Effector memory CD4-positive, alpha-beta T cell (primary cell): ENCODE measurements around the gene RBKS.

ENCODE experiments used
- DNase-seq, 3 donors: peaks; one replicate each; pipeline ENCODE4 v3.0.0-alpha.2; 2020
- H3K27ac ChIP-seq: 2 replicates; pipeline ENCODE4 v1.7.0; 2013; ENCODE audit warnings: mild to moderate bottlenecking, low read length, moderate library complexity; ENCODE audit not compliant: insufficient read depth, poor library complexity, severe bottlenecking
- H3K27me3 ChIP-seq: replicated peaks from 2 replicates; pipeline ENCODE4 v1.7.0; 2013; ENCODE audit warnings: mild to moderate bottlenecking, low read length; ENCODE audit not compliant: insufficient read depth, control insufficient read depth, poor library complexity, severe bottlenecking
- H3K36me3 ChIP-seq: 2 replicates; pipeline ENCODE4 v1.7.0; 2013; ENCODE audit warnings: mild to moderate bottlenecking, low read length, moderate library complexity; ENCODE audit not compliant: control insufficient read depth, insufficient read depth
- H3K4me1 ChIP-seq: 2 replicates; pipeline ENCODE4 v1.7.0; 2013; ENCODE audit warnings: low read length, mild to moderate bottlenecking; ENCODE audit not compliant: control insufficient read depth, insufficient read depth, poor library complexity, severe bottlenecking
- H3K4me3 ChIP-seq: 2 replicates; pipeline ENCODE4 v1.7.0; 2013; ENCODE audit warnings: low read length, low read depth, mild to moderate bottlenecking; ENCODE audit not compliant: insufficient read depth, poor library complexity, severe bottlenecking
- H3K9me3 ChIP-seq: 2 replicates; pipeline ENCODE4 v1.7.0; 2013; ENCODE audit warnings: mild to moderate bottlenecking, low read length, moderate library complexity; ENCODE audit not compliant: control insufficient read depth

RBKS gene

GRCh38 chr2:27824401-27824800 is 65.8 kb downstream of the RBKS start:
- no peaks in the 10 kb centered on the region for H3K4me1 ChIP-seq
- no peaks in the 10 kb centered on the region for H3K9me3 ChIP-seq
- H3K36me3 ChIP-seq, result peaks cover 5% of the 10 kb centered on the region
- H3K27me3 ChIP-seq, result no peaks in the 10 kb centered on the region
- DNase-seq, result no peak
- H3K4me3 ChIP-seq, result no peak overlapping the region
- H3K27ac ChIP-seq, result no peak overlapping the region

GRCh38 chr2:27823569-27823968 is 66.6 kb downstream of the RBKS start:
- no peak overlapping the region for H3K27ac ChIP-seq
- no peaks in the 10 kb centered on the region for H3K4me1 ChIP-seq
- no peaks in the 10 kb centered on the region for H3K27me3 ChIP-seq
- H3K4me3 ChIP-seq, result no peak overlapping the region
- no peak for DNase-seq
- H3K36me3 ChIP-seq, result peaks cover 5% of the 10 kb centered on the region
- no peaks in the 10 kb centered on the region for H3K9me3 ChIP-seq

- Histone ChIP-seq H3K9me3 (no peaks in the 10 kb centered on the region), H3K4me3 (no peak overlapping the region), H3K4me1 (no peaks in the 10 kb centered on the region), H3K27ac (no peak overlapping the region), H3K36me3 (peaks cover 5% of the 10 kb centered on the region), H3K27me3 (no peaks in the 10 kb centered on the region)
- no peak for DNase-seq
These were observed 67.1 kb downstream of the RBKS start for GRCh38 chr2:27823135-27823534.

- Histone ChIP-seq H3K9me3 (no peaks in the 10 kb centered on the region), H3K4me3 (no peak overlapping the region), H3K4me1 (no peaks in the 10 kb centered on the region), H3K27ac (no peak overlapping the region), H3K27me3 (no peaks in the 10 kb centered on the region), H3K36me3 (peaks cover 5% of the 10 kb centered on the region)
- DNase-seq, result no peak
These were observed 68.1 kb downstream of the RBKS start for GRCh38 chr2:27822049-27822448.

- Histone ChIP-seq H3K4me3 (no peak overlapping the region), H3K9me3 (no peaks in the 10 kb centered on the region), H3K27me3 (no peaks in the 10 kb centered on the region), H3K4me1 (no peaks in the 10 kb centered on the region), H3K27ac (no peak overlapping the region), H3K36me3 (no peaks in the 10 kb centered on the region)
- DNase-seq, result no peak
These were observed 74.2 kb downstream of the RBKS start for GRCh38 chr2:27815860-27816438.

GRCh38 chr2:27814758-27815157 is 75.4 kb downstream of the RBKS start:
- Histone ChIP-seq H3K9me3 (no peaks in the 10 kb centered on the region), H3K36me3 (no peaks in the 10 kb centered on the region), H3K4me1 (no peaks in the 10 kb centered on the region), H3K27ac (no peak overlapping the region), H3K27me3 (no peaks in the 10 kb centered on the region), H3K4me3 (no peak overlapping the region)
- DNase-seq, result no peak

GRCh38 chr2:27811768-27812167 is 78.4 kb downstream of the RBKS start:
- H3K9me3 ChIP-seq, result no peaks in the 10 kb centered on the region
- H3K27me3 ChIP-seq, result no peaks in the 10 kb centered on the region
- H3K36me3 ChIP-seq, result no peaks in the 10 kb centered on the region
- no peak for DNase-seq
- H3K27ac ChIP-seq, result no peak overlapping the region
- H3K4me3 ChIP-seq, result no peak overlapping the region
- no peaks in the 10 kb centered on the region for H3K4me1 ChIP-seq

- no peaks in the 10 kb centered on the region for H3K4me1 ChIP-seq
- no peaks in the 10 kb centered on the region for H3K36me3 ChIP-seq
- DNase-seq, result no peak
- H3K9me3 ChIP-seq, result no peaks in the 10 kb centered on the region
- no peak overlapping the region for H3K4me3 ChIP-seq
- no peaks in the 10 kb centered on the region for H3K27me3 ChIP-seq
- H3K27ac ChIP-seq, result no peak overlapping the region
These were observed 79.7 kb downstream of the RBKS start for GRCh38 chr2:27810455-27810854.

- no peak for DNase-seq
- Histone ChIP-seq H3K27ac (no peak overlapping the region), H3K36me3 (no peaks in the 10 kb centered on the region), H3K9me3 (no peaks in the 10 kb centered on the region), H3K27me3 (no peaks in the 10 kb centered on the region), H3K4me3 (no peak overlapping the region), H3K4me1 (no peaks in the 10 kb centered on the region)
These were observed 80.4 kb downstream of the RBKS start for GRCh38 chr2:27809761-27810241.

GRCh38 chr2:27808984-27809383 is 81.2 kb downstream of the RBKS start:
- no peak overlapping the region for H3K4me3 ChIP-seq
- H3K9me3 ChIP-seq, result no peaks in the 10 kb centered on the region

More at GRCh38 chr2:27808984-27809383, 81.2 kb downstream of the RBKS start:
- no peak overlapping the region for H3K27ac ChIP-seq
- H3K4me1 ChIP-seq, result no peaks in the 10 kb centered on the region
- no peaks in the 10 kb centered on the region for H3K36me3 ChIP-seq
- no peaks in the 10 kb centered on the region for H3K27me3 ChIP-seq
- no peak for DNase-seq
